Keratinocyte (primary cell): Measurements from ENCODE around the gene ZNF83. TPM values are rescaled to one million over a fixed set of nuclear protein-coding genes. Genes with fewer than 3 reads are reported as not detected.

Experiments used
- DNase-seq: peaks from one replicate; pipeline ENCODE4 v3.0.0-alpha.2; 2011; ENCODE audit warnings: low read depth, missing footprints, low spot score
- FAIRE-seq: peaks from 2 replicates; lab custom pipeline; 2011; peaks lifted over from hg19 to GRCh38; lab: Jason Lieb, UNC
- H2AFZ ChIP-seq: 2 replicates; pipeline ENCODE4 v1.6.0; 2012; ENCODE audit warnings: low read length, control low read depth, inconsistent platforms; ENCODE audit not compliant: control insufficient read depth
- H3K27ac ChIP-seq: 2 replicates; pipeline ENCODE4 v1.5.1; 2011; ENCODE audit warnings: low read length; ENCODE audit not compliant: control insufficient read depth, insufficient read depth
- H3K27me3 ChIP-seq: 3 replicates; pipeline ENCODE4 v1.6.0; 2011; ENCODE audit warnings: low read length; ENCODE audit not compliant: control insufficient read depth, insufficient read depth; ENCODE audit errors: extremely low read depth
- H3K36me3 ChIP-seq, 2 experiments: 2 replicates in 1 of 2; 3 replicates in 1 of 2; pipeline ENCODE4 v1.5.1; 2011; ENCODE audit warnings: low read length in 2 of 2, mild to moderate bottlenecking in 1 of 2; ENCODE audit not compliant: control insufficient read depth in 2 of 2, insufficient read depth in 2 of 2; ENCODE audit errors: extremely low read depth in 1 of 2
- H3K4me1 ChIP-seq: 3 replicates; pipeline ENCODE4 v1.5.1; 2011; ENCODE audit warnings: low read length; ENCODE audit not compliant: control insufficient read depth, insufficient read depth; ENCODE audit errors: extremely low read depth
- H3K4me2 ChIP-seq: 3 replicates; pipeline ENCODE4 v1.6.0; 2011; ENCODE audit warnings: low read depth, low read length; ENCODE audit not compliant: control insufficient read depth, insufficient read depth; ENCODE audit errors: extremely low read depth
- H3K4me3 ChIP-seq, 3 experiments: fragments of 200-600 bp in 1 of 3; sonication (generic) in 1 of 3; 2 replicates in 2 of 3; 3 replicates in 1 of 3; pipeline ENCODE4 v1.5.1; 2011 to 2016; ENCODE audit warnings: low read length in 3 of 3, mild to moderate bottlenecking in 3 of 3, control low read depth in 2 of 3, inconsistent platforms in 1 of 3, low read depth in 1 of 3, mixed read lengths in 1 of 3, mixed run types in 1 of 3, moderate library complexity in 1 of 3; ENCODE audit not compliant: control insufficient read depth in 2 of 3, insufficient read depth in 2 of 3; ENCODE audit errors: extremely low read depth in 1 of 3
- H3K79me2 ChIP-seq: 2 replicates; pipeline ENCODE4 v1.6.0; 2012; ENCODE audit warnings: low read length; ENCODE audit not compliant: control insufficient read depth, insufficient read depth
- H3K9ac ChIP-seq: 3 replicates; pipeline ENCODE4 v1.6.0; 2011; ENCODE audit warnings: low read length; ENCODE audit not compliant: control insufficient read depth, insufficient read depth; ENCODE audit errors: extremely low read depth
- H3K9me1 ChIP-seq: 3 replicates; pipeline ENCODE4 v1.6.0; 2011; ENCODE audit warnings: low read length; ENCODE audit not compliant: control insufficient read depth, insufficient read depth; ENCODE audit errors: extremely low read depth
- H3K9me3 ChIP-seq: 2 replicates; pipeline ENCODE4 v1.5.1; 2012; ENCODE audit warnings: low read depth, low read length; ENCODE audit not compliant: control insufficient read depth
- H4K20me1 ChIP-seq: 3 replicates; pipeline ENCODE4 v1.6.0; 2011; ENCODE audit warnings: low read length; ENCODE audit not compliant: control insufficient read depth, insufficient read depth; ENCODE audit errors: extremely low read depth
- EZH2 ChIP-seq: IDR thresholded peaks from one replicate; pipeline ENCODE4 v1.6.1; 2012; ENCODE audit warnings: inconsistent platforms, mild to moderate bottlenecking, low read length, moderate library complexity
- dilution Hi-C: fragments of 300-500 bp; cut with MboI; formaldehyde crosslinking; loops from one replicate; pipeline ENCODE4 v1.7.0; 2020; ENCODE audit warnings: low sequenced_read_pairs; ENCODE audit not compliant: extremely low pct_ligation_motif_present
- polyA plus RNA-seq, 5 experiments: library from polyadenylated mRNA; depleted of rRNA in 3 of 5; stranded (reverse) in 3 of 5; stranded (forward) in 1 of 5; unstranded in 1 of 5; fragments of >200 nt; gene quantifications; 1 replicate in 1 of 5; 2 replicates in 3 of 5; 3 replicates in 1 of 5; pipeline versions ENCODE4 v1.2.1 to v1.2.3, GENCODE V29; 2011 to 2012; ENCODE audit warnings: missing spikeins in 2 of 5, low read depth in 1 of 5, low replicate concordance in 1 of 5
- TF ChIP-seq, protein P1 (sequence below), 3 experiments: IDR thresholded peaks in 1 of 3; conservative IDR thresholded peaks in 1 of 3; optimal IDR thresholded peaks in 1 of 3; 2 replicates in 2 of 3; 3 replicates in 1 of 3; pipeline versions ENCODE3 to v1.5.1; 2011; ENCODE audit warnings: low read length in 3 of 3, mild to moderate bottlenecking in 3 of 3, moderate library complexity in 2 of 3, control low read depth in 1 of 3, inconsistent platforms in 1 of 3; ENCODE audit not compliant: insufficient read depth in 2 of 3; ENCODE audit errors: extremely low read depth in 1 of 3

ZNF83 gene
- polyA plus RNA-seq, 1 donor (not counting 4 experiments of a cell fraction or from before 2014, with no cell fraction given) = 47.3 TPM

DNA sequence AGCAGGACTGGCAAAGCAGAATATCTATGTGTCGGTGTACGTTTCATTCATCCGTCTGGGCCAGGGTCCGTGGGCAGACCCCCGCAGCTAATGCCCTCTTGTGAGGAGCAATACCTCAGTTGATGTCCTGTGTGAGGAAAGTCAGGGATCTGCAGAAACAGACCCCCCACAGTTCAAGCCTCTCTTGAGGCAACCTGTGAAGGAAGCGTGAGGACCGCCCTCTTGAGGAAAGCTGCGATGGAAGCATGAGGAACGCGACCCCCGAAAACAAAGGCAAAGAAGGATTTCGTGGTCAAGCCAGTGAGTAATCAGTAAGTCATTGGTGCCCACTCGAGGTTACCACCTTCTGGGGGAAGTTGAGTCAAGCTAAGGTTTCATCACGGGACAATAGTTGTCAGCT is 20.9 kb upstream of the ZNF83 start:
- Histone ChIP-seq H3K9me1 (no peaks in the 10 kb centered on the region), H3K4me3 (no peak overlapping the region), H3K9me3 (no peaks in the 10 kb centered on the region), H4K20me1 (no peaks in the 10 kb centered on the region), H3K4me2 (no peak overlapping the region), H3K36me3 (peaks cover 19 to 23% of the 10 kb centered on the region in 2 experiments), H3K27ac (no peak overlapping the region), H3K79me2 (peaks cover 7% of the 10 kb centered on the region), H3K4me1 (peaks cover 13% of the 10 kb centered on the region), H2AFZ (no peak overlapping the region), H3K27me3 (no peaks in the 10 kb centered on the region), H3K9ac (no peak overlapping the region)
- FAIRE-seq (no peak), DNase-seq (no peak)
- TF ChIP-seq, protein P1, sequence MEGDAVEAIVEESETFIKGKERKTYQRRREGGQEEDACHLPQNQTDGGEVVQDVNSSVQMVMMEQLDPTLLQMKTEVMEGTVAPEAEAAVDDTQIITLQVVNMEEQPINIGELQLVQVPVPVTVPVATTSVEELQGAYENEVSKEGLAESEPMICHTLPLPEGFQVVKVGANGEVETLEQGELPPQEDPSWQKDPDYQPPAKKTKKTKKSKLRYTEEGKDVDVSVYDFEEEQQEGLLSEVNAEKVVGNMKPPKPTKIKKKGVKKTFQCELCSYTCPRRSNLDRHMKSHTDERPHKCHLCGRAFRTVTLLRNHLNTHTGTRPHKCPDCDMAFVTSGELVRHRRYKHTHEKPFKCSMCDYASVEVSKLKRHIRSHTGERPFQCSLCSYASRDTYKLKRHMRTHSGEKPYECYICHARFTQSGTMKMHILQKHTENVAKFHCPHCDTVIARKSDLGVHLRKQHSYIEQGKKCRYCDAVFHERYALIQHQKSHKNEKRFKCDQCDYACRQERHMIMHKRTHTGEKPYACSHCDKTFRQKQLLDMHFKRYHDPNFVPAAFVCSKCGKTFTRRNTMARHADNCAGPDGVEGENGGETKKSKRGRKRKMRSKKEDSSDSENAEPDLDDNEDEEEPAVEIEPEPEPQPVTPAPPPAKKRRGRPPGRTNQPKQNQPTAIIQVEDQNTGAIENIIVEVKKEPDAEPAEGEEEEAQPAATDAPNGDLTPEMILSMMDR (optimal IDR thresholded peaks at IDR 0.05 in 1 of 3, IDR thresholded peaks at IDR 0.05 in 1 of 3, conservative IDR thresholded peaks at IDR 0.05 in 1 of 3; ENCODE audit: extremely low read depth in 1 of 3, insufficient read depth in 2 of 3, low read length in 3 of 3) = no peak
- no peak for TF ChIP-seq EZH2
- dilution Hi-C loops = no loop called here

DNA sequence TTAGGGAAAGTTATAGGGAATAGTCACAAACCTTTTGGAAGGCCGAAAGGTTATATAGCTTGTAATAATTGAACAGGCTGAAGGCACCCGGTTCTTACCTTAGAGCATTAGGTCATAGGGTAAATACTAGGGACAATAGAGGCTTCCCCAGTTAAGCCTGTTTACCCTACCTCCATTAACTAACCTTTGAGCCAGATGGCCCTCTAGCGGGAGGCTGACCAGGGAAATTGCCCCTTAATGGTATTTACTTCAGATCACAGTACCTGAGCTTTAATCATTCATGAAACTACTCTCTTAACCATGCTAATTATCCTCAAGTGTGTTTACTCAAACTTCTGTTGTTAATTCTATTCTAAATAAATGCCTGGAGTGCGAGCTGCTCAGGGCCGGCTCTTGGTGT is 20.4 kb upstream of the ZNF83 start:
- Histone ChIP-seq H3K4me2 (no peak overlapping the region), H3K9me1 (no peaks in the 10 kb centered on the region), H3K9me3 (no peaks in the 10 kb centered on the region), H3K9ac (no peak overlapping the region), H4K20me1 (no peaks in the 10 kb centered on the region), H3K27me3 (no peaks in the 10 kb centered on the region), H3K79me2 (peaks cover 7% of the 10 kb centered on the region), H3K4me3 (no peak overlapping the region), H3K4me1 (peaks cover 13% of the 10 kb centered on the region), H3K36me3 (peaks cover 19 to 24% of the 10 kb centered on the region in 2 experiments), H2AFZ (no peak overlapping the region), H3K27ac (no peak overlapping the region)
- FAIRE-seq = no peak
- TF ChIP-seq, protein P1 (optimal IDR thresholded peaks at IDR 0.05 in 1 of 3, IDR thresholded peaks at IDR 0.05 in 1 of 3, conservative IDR thresholded peaks at IDR 0.05 in 1 of 3; ENCODE audit: extremely low read depth in 1 of 3, insufficient read depth in 2 of 3, low read length in 3 of 3) = no peak
- TF ChIP-seq EZH2 = no peak
- DNase-seq = no peak
- dilution Hi-C loops = no loop called here
